ENCODE results near the gene ABCC11.

The ABCC11 gene

DNA sequence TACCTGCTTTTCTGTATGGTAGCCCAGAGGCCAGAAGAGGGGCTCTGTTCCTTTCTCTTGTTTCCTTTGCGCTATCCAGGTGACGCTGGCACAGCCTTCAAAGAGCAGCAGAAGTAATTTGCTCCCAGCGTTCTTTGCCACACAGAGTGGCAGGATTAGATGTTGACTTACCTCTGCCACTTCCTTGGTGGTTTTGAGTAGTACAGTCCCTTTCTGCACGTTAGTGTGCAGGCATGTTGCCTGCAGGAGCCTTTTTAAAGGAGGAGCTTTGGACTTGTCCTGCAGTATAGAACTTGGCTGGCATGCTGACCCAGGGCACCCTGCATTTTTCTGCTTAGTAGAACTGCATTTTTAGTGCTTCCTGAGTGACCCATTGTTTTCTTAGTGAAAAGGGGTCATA lies at the start of gene ABCC11:
Gene ABCC11, minus strand, starts transcription at position 229 of the 400 bp plus-strand sequence. CDS start 15,618 bp downstream, outside the sequence.
- no peak for DNase-seq

DNA sequence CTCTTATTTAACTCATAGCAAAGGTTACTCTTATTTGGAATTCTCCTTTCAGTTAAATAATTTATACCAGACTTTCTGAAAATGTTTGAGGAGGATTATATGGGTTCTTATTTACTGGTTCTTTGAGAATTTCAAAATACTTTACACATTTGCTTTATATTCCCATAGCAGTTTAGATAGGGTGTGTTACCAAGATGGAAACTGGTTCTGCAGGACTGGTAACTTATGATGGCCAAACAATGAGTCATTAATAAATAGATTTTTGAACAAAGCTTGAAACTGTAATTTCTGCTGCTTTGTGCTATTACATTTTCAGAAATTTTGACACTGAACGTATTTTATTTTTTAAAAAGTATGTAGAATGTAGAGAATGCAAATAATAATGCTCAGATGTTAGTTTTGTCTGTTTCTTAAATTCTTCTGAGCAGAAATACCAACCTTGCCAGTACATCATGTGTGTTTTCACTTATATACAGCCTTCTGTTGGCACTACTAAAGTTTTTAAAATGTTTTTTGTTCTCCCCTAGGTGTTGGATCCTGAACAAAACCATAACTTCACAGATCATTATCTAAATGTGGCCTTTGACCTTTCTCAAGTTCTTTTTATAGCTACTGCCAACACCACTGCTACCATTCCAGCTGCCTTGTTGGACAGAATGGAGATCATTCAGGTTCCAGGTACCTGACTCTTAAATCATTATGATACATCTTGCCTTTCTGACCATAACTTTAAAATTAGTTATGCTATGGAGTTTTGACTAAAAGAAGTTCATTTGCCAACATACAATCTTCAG lies 48.3 kb upstream of the ABCC11 start:
- DNase-seq, result no peak

GRCh38 chr16:48294724-48295123 lies 47.4 kb upstream of the ABCC11 start:
- no peak for DNase-seq

DNA sequence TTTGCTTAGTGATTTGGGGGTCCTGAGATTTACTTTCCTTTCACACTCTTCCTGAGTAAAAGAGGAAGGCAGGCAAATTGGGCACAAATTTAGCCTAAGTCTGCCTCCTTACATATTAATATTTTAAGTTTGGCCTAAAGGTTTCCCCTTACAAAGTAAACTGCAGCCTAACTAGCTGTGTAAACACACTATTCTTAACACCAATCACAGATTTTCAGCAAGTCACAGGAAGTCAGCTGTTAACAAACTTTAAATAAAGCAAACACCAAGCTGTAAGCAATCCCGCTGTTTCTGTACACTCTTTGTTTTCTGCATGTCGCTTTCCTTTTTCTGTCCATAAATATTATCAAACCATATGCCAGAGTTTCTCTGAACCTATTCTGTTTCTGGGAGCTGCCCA lies 45.1 kb upstream of the ABCC11 start:
- DNase-seq, result no peak

DNA sequence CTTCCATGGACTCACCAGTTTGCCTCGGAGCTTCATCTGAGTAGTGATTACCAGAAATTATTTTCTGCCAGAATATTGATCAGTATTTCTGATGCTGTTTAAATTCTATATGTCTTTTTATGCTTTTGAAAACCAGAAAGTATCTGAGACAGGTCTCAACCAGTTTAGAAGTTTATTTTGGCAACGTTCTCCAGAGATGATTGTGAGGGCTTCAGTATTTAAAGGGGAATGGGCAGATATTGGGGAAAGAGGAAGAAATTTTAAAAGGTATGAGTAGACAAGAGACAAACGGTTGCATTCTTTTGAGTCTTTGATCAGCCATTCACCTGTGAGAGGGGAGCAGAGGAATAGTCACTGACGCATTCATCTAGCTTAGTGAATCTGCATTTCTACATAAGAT lies 44.4 kb upstream of the ABCC11 start:
- no peak for DNase-seq

GRCh38 chr16:48291303-48291702 lies 44.0 kb upstream of the ABCC11 start:
- DNase-seq, result no peak

DNA sequence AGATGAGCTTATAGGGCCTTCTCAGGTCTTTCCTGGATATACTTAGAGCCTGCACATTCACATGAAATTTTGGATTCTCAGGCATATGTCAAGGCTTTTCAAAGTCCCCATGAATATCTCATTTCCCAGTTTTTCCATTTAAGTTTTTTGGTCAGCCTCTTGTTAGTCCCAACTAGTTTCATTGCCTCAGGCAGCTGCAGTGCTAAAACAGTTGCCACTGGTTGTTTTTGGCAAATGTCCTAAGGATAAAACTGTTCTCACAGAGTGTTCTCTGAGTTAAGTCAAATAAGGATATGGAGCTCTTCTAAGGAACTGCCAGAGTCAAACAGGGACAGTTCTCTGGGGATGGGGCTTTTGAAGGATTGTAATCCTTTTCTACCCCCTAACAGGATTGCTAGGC lies 39.9 kb upstream of the ABCC11 start:
- no peak for DNase-seq

DNA sequence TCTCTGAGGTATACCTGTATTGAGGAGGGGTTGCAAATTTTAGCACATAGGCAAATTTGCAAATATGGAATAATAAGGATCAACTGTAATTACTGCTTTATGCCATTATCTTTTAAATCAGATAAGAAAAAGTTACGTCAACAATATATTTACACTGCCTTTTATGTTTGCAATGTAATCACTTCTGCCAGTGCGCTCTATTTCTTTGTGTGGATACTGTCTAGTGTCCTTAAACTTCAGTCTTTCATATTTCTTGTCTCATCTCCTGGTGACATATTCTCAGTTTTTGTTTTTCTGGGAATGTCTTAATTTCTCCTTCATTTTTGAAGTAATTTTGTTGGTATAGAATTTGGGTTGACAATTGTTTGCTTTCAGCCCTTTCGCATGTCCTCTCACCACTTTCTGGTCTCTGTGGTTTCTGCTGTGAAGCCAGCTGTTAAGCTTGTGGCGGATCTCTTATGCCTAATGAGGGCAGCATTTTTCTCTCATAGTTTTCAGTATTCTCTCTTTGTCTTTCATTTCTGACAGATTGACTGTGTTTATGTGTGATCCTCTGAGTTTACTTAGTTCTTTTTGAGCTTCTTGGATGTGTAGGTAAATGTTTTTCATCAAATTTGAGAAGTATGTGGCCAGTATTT lies 37.6 kb upstream of the ABCC11 start:
- DNase-seq, result no peak

- no peak for DNase-seq
Observed at GRCh38 chr16:48282636-48283263, 35.4 kb upstream of the ABCC11 start.

GRCh38 chr16:48280546-48280945 lies 33.2 kb upstream of the ABCC11 start:
- no peak for DNase-seq

DNA sequence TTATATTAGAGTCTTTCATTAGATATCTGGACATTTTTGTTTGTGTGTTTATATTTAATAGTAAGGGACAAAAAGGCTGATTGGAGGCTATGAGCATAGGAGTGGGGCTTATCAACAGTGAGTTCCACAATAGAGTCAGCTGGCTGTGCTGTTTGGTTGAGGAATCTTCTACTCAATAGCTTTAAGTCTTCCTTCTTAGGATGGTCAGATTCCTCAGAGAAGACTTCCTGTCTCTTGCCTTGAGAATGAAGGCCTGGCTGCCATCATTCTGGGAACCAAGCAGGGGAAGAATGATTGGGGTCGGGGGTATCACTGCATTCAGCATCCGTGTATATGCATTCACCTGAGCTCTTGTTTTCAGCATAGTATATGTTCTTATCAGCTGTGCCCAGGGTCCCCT lies 31.9 kb upstream of the ABCC11 start:
- DNase-seq, result no peak

DNA sequence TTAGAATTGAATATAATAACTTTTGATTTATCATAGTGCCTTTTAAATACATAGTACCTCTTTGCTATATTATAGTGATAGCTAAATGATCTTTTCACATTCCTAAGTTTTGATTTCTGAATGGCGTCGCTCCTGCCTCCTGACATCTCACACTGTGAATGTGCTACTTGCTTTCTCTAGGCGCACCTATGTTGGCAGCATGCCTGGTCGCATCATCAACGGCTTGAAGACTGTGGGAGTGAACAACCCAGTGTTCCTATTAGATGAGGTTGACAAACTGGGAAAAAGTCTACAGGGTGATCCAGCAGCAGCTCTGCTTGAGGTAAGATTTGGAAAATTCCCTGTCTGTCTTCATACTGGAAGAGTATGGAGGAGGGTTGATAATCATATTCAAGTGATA lies 29.8 kb upstream of the ABCC11 start:
- no peak for DNase-seq

GRCh38 chr16:48276102-48276501 lies 28.8 kb upstream of the ABCC11 start:
- no peak for DNase-seq

DNA sequence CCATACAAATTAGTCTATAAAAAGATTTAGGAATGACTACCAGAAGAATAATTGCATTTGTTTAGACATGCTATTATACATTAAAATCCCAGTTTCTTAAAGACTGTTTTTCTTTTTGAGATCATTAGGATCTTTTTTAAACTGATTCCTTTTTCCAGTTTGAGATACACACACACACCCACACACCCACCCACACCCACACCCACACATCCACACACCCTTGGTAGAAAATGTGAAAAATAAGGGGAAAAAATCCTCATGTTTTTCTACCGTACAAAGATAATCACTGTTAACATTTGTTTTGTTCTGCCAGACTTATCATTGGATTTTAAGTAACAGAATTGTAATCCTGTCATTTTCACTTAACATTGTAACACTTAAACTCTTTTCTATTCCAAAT lies 27.1 kb upstream of the ABCC11 start:
- DNase-seq, result no peak

DNA sequence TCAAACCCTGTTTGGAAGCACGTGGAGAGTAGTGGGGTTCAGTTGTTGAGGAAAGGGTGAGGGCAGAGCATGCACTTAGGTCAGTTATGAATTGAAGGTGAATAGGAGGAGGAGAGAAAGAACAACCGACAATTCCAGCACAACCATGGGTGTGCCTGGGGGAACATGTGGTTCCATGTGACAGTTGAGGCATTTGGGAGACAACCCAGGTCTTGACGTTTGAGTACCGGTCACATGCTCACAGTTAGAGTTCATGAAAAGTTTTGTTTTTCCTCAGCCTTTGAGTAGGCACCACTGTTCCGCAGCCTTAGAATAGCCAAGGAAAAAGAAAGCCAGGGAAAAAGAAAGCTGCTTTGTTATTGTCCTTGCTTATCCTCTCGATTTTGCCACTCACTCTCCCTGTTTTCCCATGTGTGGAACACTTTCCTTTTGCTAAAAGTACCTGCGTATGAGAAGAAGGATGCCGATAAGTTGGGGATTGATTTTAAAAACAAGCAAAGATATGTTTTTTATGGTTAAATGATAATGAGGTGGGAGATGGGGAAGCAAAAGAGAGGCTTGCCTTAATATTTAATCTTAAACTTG lies 25.6 kb upstream of the ABCC11 start:
- DNase-seq, result no peak

- no peak for DNase-seq
Observed at GRCh38 chr16:48271728-48272127, 24.4 kb upstream of the ABCC11 start.

GRCh38 chr16:48269011-48269410 lies 21.7 kb upstream of the ABCC11 start:
- no peak for DNase-seq

GRCh38 chr16:48262631-48263030 lies 15.3 kb upstream of the ABCC11 start:
- DNase-seq, result no peak

- DNase-seq, result no peak
Observed at GRCh38 chr16:48261569-48261968, 14.2 kb upstream of the ABCC11 start.

DNA sequence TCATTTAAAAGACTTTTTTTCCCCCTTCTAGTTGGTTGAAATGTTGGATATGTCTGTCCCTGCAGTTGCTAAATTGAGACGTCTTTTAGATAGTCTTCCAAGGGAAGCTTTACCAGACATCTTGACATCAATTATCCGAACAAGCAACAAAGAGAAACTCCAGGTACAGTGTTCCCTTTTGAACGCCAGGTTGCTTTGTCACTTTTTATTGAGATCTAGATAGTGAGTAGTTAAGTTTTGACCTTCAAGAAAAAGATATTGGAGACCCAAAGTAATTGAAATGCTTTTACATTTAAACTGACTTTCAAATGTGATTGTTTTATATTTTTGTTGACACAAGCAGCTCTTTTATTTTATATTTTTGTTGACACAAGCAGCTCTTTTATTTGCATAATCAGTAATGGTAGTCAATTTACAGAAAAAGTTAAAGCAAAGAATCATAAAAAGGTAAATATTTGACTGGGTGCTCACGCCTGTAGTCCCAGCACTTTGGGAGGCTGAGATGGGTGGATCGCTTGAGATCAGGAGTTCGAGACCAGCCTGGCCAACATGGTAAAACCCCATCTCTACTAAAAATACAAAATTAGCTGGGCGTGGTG lies 9.3 kb upstream of the ABCC11 start:
- DNase-seq, result no peak

- no peak for DNase-seq
Observed at GRCh38 chr16:48252013-48252412, 4.7 kb upstream of the ABCC11 start.

GRCh38 chr16:48250520-48251278 lies 3.4 kb upstream of the ABCC11 start:
- DNase-seq, result no peak

DNA sequence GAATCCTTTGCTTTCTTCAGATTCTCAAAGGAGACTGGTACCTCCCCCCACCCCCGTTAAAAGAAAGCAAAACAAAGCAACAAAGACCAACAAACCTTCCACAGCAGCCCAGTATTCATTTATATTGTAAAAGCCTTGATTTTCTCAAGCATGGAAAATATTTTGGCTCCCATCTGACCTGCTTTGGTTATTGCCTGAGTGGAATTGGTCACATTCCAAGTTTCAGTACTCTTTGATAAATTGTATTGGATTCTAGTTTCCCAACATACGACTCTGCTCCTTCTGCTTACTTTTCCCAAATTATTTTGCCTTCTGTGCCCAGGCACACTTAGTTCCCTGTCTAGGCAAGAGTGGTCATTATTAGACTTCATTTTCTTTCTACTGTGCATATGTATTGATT lies 1.3 kb downstream of the ABCC11 start:
- no peak for DNase-seq
